Measurements from ENCODE around the gene RMRP. TPM values are rescaled to one million over a fixed set of nuclear protein-coding genes. Genes with fewer than 3 reads are reported as not detected.

Gene RMRP
- total and polyA plus RNA-seq, 2 of the 4 experiments (the other 2 are of a cell fraction) = 39.7 to 13,690 TPM

- in situ Hi-C loops (cut with MboI; ENCODE audit: low sequenced_read_pairs) = no loop called here
- no peaks in the 10 kb centered on the region for H3K27me3 ChIP-seq (ENCODE audit: control insufficient read depth, insufficient read depth, low read length)
- intact Hi-C loops (cut with micrococcal nuclease) = no loop called here
- dilution Hi-C loops (cut with HindIII; ENCODE audit: low sequenced_read_pairs, unreplicated experiment) = no loop called here
- H4K91ac ChIP-seq (ENCODE audit: insufficient read depth, low read depth, low read length) = peak overlapping the region; percentile 81
- H2BK20ac ChIP-seq (ENCODE audit: low read depth, low read length) = 0 out of 2 replicates have a peak overlapping the region, but pooled peaks have one; percentile 42
- no TSS peak for BruUV-seq (replicated peaks)
- H4K20me1 ChIP-seq (ENCODE audit: insufficient read depth, low read length) = no peaks in the 10 kb centered on the region
- ATAC-seq (ENCODE audit: low read depth) (peak; percentile 99), DNase-seq (peak; percentile 82)
- peak overlapping the region; percentile 43; the same call in 1 of the 2 replicates for H2AK5ac ChIP-seq (ENCODE audit: low read depth, low read length)
- H4K8ac ChIP-seq (ENCODE audit: low read depth in 2 of 2, low read length in 2 of 2) = peak overlapping the region; percentile 88 to 97
- peak overlapping the region; percentile 87 for H3K4ac ChIP-seq (ENCODE audit: low read depth, low read length)
- peaks cover 8% of the 10 kb centered on the region for H3K4me1 ChIP-seq (ENCODE audit: control insufficient read depth, insufficient read depth, low read length)
- H3K79me1 ChIP-seq (ENCODE audit: low read depth in 1 of 2, low read length in 2 of 2) = 0 out of 4 replicates have a peak, but pooled peaks cover 0 to 4% of the 10 kb centered on the region in 2 experiments
- peak overlapping the region; percentile 43 for H3K18ac ChIP-seq (ENCODE audit: low read depth, low read length)
- peak overlapping the region; percentile 61 for H2BK5ac ChIP-seq (ENCODE audit: low read depth, low read length, poor library complexity, severe bottlenecking)
- H4K5ac ChIP-seq (ENCODE audit: low read depth, low read length) = peak overlapping the region; percentile 71
- H2AK9ac ChIP-seq (replicated peaks; ENCODE audit: low read depth, low read length, poor library complexity) = peak overlapping the region; percentile 87
- H3K23ac ChIP-seq (ENCODE audit: low read depth, low read length) = peak overlapping the region; percentile 91
- peak overlapping the region; percentile 97 for H2AFZ ChIP-seq (replicated peaks; ENCODE audit: low read length, poor library complexity)
- peak overlapping the region; percentile 48; the same call in 1 of the 3 replicates for H2BK15ac ChIP-seq (ENCODE audit: low read depth, low read length)
- peak overlapping the region; percentile 54 for H3K4me3 ChIP-seq (ENCODE audit: insufficient read depth, low read depth, low read length)
- peak overlapping the region; percentile 73 for H3K9ac ChIP-seq (ENCODE audit: low read depth, low read length)
- no peaks in the 10 kb centered on the region for H3K36me3 ChIP-seq (ENCODE audit: control insufficient read depth, insufficient read depth, low read length)
- H3K56ac ChIP-seq (ENCODE audit: extremely low read depth, insufficient read depth, low read length) = 0 out of 2 replicates have a peak overlapping the region, but pooled peaks have one; percentile 45
- H2BK120ac ChIP-seq (ENCODE audit: low read depth, low read length) = peak overlapping the region; percentile 66
- WGBS, 2 experiments (ENCODE audit: extremely low coverage in 2 of 2, insufficient read length in 1 of 2) = 0% methylated on average over 31 of the region's 58 CpGs; no CpG with 5 or more reads in 1 of the 2 experiments
- peak overlapping the region; percentile 82 for H3K4me2 ChIP-seq (ENCODE audit: low read depth, low read length)
- ChIA-PET POLR2A (ENCODE audit: unreplicated experiment) (no interaction called here), CTCF (interaction anchor here (0.6 to 2.6 kb wide), 9 partner anchors 11 to 261 kb away, joined by 3 to 19 read pairs (median 3); partner anchors contain the start of genes CCDC107 and RMRP)
- H3K27ac ChIP-seq (ENCODE audit: insufficient read depth, low read length) = peak overlapping the region; percentile 61
- H3K9me1 ChIP-seq (ENCODE audit: insufficient read depth, low read length) = no peaks in the 10 kb centered on the region
- peak overlapping the region; percentile 96 for H3K14ac ChIP-seq (replicated peaks; ENCODE audit: low read depth, low read length)
- H3K9me3 ChIP-seq (ENCODE audit: control insufficient read depth, insufficient read depth, low read length) = no peaks in the 10 kb centered on the region
- TF ChIP-seq USF2 (IDR thresholded peaks at IDR 0.05; ENCODE audit: low read depth, low read length) = no peak
- TF ChIP-seq RAD21 (IDR thresholded peaks at IDR 0.05; ENCODE audit: low read length) = peak; percentile 83
- TF ChIP-seq MAZ (IDR thresholded peaks at IDR 0.05; ENCODE audit: borderline replicate concordance, low read depth, low read length) = peak; percentile 64; the same call in 1 of the 2 replicates
- TF ChIP-seq CHD1 (IDR thresholded peaks at IDR 0.05; ENCODE audit: low read depth, low read length) = no peak
- TF ChIP-seq MXI1 (IDR thresholded peaks at IDR 0.05; ENCODE audit: borderline replicate concordance, low read depth, low read length) = peak; percentile 35; the same call in 1 of the 2 replicates
- TF ChIP-seq CTCF (conservative IDR thresholded peaks at IDR 0.05; ENCODE audit: low read depth, low read length) = peak; percentile 98
- TF ChIP-seq CEBPB (IDR thresholded peaks at IDR 0.05; ENCODE audit: low read depth, low read length) = no peak
- TF ChIP-seq NFE2L2 (IDR thresholded peaks at IDR 0.05; ENCODE audit: low read depth, low read length) = 0 out of 2 replicates have a peak, but pooled peaks have one; percentile 1
- peak; percentile 49 for TF ChIP-seq SMC3 (IDR thresholded peaks at IDR 0.05; ENCODE audit: low read depth, low read length)
- TF ChIP-seq FOS (IDR thresholded peaks at IDR 0.05; ENCODE audit: low read depth, low read length) = no peak
- TF ChIP-seq BHLHE40 (IDR thresholded peaks at IDR 0.05; ENCODE audit: low read depth, low read length) = no peak
- no peak for TF ChIP-seq ELK1 (IDR thresholded peaks at IDR 0.05; ENCODE audit: borderline replicate concordance, low read depth, low read length)
- TF ChIP-seq RCOR1 (IDR thresholded peaks at IDR 0.05; ENCODE audit: insufficient replicate concordance, low read length) = no peak
Measured at GRCh38 chr9:35646533-35647265, 11.1 kb downstream of the RMRP start.
